Left kidney (tissue), 2 donors: ENCODE measurements around the gene SIT1. TPM values are rescaled to one million over a fixed set of nuclear protein-coding genes. Genes with fewer than 3 reads are reported as not detected.

ENCODE experiments used
- DNase-seq: peaks from one replicate; pipeline ENCODE4 v3.0.0-alpha.2; 2013
- polyA plus RNA-seq: library from polyadenylated mRNA; unstranded; fragments of 120-200 nt; gene quantifications from one replicate; pipeline ENCODE4 v1.2.1, GENCODE V29; 2013; ENCODE audit not compliant: insufficient read length

Gene SIT1
- polyA plus RNA-seq, 1 donor: 0.32 TPM

DNA sequence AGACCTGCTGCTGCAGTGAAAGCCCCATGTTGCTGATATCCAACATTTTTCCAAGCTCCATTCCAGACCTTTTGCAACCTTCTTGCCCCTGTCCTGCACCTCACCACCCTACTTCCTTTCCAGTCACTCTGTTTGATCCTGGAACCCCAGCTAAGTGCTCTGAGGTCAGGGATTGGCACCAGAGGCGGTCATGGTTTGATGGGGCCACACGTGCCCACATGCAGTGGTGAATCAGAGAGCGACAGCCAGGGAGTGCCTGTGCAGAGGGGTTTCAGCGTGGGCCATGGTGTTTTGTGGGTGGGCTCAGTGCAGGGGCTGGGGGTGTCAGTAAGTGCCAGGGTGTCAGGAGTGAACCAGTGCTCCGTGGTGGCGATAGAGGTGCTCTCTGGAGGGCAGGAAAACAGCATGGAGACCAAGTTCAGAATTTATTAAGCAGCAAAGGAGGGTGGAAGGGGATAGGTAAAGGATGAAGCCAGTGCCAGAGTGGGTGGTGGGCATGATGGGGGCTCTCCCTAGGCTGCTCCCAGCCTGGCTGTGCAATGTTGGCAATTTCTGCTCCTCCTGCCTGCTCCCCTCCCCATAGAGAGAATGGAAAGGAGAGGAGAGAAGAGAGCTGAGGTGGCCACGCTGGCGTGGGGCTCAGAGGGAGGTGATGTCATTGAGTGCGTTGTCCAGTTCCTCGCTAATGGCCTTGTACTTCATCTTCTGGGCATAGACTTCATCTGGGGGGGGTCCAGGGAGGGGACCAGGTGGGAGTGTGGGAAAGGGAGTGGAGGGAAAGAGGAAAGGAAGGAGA lies 32.0 kb upstream of the SIT1 start:
- DNase-seq: no peak

DNA sequence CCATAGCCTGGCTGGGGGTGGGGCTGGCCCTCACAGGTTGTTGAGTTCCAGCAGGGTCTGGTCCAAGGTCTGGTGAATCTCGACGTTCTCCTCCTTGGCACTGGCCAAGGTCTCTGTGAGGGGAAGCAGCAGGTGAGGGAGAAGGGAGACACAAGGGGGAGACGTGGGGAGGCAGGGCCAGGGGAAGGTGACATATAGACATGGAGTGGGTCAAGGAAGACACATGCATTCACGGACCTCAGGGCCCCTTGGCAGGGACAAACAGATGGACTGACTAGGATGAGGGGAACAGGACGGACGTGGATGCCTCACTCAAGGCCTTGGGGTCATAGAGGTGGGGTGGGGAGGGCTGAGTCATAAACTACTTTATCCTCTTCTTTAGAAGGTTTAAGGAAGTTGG lies 31.3 kb upstream of the SIT1 start:
- no peak for DNase-seq

DNA sequence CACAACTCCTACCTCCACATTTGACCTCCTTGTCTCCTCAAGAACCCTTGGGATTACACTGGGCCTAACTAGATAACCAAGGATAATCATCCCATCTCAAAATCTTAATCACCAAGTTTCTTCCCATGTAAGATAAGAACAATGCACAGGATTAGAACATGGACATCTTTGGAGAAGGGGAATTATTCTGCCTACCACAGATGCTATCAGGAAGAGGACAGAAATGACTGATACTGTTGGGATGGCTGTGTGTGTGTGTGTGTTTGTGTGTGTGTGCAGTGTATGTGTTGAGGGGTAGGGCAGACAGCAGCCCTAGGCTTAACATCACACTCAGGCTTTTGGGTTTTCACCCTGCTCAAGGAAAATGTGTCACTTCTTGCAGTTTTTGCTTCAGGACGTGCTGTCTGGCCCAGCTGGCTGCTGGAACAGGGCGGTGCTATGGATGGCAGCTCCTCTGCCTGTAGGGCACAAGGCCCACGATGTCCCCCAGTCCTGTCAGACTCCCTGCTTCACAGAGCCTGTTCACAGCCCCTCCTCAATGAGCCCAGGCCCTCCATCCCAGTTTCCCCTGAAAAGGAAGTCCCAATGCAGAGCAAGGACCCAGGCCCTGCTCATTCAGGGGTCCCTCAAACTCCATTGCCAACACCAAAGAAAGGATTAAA lies 30.7 kb upstream of the SIT1 start:
- DNase-seq: no peak

DNA sequence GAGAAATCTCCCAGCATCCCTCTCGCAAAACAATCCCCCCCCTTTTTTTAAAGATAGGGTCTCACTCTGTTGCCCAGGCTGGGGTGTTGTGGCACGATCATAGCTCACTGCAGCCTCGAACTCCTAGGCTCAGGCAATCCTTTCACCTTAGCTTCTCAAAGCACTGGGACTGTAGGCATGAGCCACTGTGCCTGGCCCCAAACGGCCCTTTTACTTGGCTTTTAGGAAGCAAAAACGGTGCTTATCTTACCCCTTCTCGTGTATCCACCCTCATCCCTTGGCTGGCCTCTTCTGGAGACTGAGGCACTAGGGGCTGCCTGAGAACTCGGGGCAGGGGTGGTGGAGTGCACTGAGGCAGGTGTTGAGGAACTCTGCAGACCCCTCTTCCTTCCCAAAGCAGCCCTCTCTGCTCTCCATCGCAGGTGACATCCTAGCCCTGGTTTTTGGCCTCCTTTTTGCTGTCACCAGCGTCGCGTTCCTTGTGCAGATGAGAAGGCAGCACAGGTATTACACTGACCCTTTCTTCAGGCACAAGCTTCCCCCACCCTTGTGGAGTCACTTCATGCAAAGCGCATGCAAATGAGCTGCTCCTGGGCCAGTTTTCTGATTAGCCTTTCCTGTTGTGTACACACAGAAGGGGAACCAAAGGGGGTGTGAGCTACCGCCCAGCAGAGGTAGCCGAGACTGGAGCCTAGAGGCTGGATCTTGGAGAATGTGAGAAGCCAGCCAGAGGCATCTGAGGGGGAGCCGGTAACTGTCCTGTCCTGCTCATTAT lies 29.8 kb upstream of the SIT1 start:
- no peak for DNase-seq

DNA sequence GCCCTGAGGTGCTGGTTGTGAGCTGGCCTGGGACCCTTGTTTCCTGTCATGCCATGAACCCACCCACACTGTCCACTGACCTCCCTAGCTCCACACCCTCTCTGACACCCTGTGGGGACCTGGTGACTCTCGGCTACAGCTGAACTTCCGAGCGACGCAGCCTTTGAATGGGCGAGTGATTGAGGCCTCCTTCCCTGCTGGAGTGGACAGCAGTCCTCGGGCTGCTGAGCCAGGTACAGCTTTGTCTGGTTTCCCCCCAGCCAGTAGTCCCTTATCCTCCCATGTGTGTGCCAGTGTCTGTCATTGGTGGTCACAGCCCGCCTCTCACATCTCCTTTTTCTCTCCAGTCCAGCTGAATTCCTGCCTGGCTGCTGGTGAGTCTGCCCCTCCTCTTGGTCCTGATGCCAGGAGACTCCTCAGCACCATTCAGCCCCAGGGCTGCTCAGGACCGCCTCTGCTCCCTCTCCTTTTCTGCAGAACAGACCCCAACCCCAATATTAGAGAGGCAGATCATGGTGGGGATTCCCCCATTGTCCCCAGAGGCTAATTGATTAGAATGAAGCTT lies 29.1 kb upstream of the SIT1 start:
- no peak for DNase-seq

DNA sequence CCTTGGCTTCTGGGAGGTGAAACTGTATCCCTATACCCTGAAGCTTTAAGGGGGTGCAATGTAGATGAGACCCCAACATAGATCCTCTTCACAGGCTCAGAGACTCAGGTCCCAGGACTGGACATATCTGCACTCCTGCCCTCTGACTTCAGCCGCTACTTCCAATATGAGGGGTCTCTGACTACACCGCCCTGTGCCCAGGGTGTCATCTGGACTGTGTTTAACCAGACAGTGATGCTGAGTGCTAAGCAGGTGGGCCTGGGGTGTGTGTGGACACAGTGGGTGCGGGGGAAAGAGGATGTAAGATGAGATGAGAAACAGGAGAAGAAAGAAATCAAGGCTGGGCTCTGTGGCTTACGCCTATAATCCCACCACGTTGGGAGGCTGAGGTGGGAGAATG lies 28.4 kb upstream of the SIT1 start:
- DNase-seq: no peak

DNA sequence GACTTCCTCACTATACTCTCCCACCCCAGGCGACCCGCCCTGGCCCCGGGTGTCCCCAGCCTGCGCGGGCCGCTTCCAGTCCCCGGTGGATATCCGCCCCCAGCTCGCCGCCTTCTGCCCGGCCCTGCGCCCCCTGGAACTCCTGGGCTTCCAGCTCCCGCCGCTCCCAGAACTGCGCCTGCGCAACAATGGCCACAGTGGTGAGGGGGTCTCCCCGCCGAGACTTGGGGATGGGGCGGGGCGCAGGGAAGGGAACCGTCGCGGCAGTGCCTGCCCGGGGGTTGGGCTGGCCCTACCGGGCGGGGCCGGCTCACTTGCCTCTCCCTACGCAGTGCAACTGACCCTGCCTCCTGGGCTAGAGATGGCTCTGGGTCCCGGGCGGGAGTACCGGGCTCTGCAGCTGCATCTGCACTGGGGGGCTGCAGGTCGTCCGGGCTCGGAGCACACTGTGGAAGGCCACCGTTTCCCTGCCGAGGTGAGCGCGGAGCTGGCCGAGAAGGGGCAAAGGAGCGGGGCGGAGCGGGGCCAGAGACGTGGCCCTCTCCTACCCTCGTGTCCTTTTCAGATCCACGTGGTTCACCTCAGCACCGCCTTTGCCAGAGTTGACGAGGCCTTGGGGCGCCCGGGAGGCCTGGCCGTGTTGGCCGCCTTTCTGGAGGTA lies 25.1 kb upstream of the SIT1 start:
- peak; percentile 82 for DNase-seq

DNA sequence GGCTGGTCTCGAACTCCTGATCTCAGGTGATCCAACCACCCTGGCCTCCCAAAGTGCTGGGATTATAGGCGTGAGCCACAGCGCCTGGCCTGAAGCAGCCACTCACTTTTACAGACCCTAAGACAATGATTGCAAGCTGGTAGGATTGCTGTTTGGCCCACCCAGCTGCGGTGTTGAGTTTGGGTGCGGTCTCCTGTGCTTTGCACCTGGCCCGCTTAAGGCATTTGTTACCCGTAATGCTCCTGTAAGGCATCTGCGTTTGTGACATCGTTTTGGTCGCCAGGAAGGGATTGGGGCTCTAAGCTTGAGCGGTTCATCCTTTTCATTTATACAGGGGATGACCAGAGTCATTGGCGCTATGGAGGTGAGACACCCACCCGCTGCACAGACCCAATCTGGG lies 24.5 kb upstream of the SIT1 start:
- no peak for DNase-seq

DNA sequence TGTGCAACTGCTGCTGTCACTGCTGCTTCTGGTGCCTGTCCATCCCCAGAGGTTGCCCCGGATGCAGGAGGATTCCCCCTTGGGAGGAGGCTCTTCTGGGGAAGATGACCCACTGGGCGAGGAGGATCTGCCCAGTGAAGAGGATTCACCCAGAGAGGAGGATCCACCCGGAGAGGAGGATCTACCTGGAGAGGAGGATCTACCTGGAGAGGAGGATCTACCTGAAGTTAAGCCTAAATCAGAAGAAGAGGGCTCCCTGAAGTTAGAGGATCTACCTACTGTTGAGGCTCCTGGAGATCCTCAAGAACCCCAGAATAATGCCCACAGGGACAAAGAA lies 23.3 kb upstream of the SIT1 start:
- DNase-seq: no peak

DNA sequence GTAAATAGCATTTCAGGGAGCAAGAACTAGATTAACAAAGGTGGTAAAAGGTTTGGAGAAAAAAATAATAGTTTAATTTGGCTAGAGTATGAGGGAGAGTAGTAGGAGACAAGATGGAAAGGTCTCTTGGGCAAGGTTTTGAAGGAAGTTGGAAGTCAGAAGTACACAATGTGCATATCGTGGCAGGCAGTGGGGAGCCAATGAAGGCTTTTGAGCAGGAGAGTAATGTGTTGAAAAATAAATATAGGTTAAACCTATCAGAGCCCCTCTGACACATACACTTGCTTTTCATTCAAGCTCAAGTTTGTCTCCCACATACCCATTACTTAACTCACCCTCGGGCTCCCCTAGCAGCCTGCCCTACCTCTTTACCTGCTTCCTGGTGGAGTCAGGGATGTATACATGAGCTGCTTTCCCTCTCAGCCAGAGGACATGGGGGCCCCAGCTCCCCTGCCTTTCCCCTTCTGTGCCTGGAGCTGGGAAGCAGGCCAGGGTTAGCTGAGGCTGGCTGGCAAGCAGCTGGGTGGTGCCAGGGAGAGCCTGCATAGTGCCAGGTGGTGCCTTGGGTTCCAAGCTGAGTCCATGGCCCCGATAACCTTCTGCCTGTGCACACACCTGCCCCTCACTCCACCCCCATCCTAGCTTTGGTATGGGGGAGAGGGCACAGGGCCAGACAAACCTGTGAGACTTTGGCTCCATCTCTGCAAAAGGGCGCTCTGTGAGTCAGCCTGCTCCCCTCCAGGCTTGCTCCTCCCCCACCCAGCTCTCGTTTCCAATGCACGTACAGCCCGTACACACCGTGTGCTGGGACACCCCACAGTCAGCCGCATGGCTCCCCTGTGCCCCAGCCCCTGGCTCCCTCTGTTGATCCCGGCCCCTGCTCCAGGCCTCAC lies 22.6 kb upstream of the SIT1 start, which contains the start of gene CA9:
CA9 (plus strand) TSS at position 797 of the 893 bp plus-strand sequence; CDS start at position 829, 32 bp downstream.
- DNase-seq: no peak

DNA sequence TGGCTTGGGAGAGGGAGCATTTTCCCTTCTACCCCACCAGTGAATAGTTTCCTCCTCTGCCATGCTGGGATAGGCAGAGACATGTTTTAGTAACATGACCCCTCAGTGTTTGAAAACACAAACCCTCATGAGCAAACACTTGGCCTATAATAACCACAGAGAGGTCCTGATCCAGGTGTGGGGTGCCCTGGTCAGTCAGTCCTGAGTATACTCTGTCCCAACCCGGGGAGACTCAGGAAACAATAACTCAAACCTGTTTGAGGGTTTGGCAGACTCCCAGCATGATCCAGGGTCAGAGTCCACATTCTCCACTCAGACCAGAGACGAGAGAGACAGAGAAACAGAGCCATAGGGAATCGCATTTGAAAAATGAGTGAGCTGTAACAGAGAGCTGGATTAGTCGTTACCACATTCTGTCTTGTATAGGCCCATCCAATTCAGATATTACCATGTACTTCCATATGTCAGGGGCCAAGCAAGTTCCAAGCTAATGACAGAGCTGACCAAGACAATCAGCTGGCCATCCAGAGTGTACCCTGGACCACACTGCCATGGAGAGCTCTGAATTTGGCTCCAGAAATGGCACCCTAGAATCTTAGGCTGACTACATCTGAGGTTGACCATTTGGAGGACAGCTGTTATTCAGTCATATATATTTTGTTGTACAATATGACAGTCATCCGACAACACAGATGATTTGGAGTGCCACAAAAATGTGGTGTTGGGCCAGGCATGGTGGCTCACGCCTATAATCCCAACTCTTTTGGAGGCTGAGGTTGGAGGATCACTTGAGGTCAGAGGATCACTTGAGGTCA lies 18.8 kb upstream of the SIT1 start:
- no peak for DNase-seq

DNA sequence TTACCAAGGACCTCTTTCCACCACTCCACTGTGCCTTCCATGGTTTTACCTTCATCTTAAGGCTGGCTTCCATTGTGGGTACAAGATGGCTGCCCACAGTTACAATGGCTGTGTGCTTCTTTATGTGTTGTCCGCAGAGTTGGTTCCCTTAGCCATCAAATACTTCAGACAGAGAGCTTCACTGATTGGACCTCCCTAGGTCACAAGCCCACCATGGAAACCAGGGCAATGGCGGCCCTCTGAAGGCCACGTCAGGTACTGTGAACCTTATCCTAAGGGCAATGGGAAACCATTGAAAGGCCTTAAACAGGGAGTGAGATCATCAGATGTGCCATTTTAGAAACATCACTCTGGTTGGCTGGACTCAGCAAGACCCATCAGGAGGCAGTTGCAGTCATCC lies 17.2 kb upstream of the SIT1 start:
- DNase-seq: no peak

DNA sequence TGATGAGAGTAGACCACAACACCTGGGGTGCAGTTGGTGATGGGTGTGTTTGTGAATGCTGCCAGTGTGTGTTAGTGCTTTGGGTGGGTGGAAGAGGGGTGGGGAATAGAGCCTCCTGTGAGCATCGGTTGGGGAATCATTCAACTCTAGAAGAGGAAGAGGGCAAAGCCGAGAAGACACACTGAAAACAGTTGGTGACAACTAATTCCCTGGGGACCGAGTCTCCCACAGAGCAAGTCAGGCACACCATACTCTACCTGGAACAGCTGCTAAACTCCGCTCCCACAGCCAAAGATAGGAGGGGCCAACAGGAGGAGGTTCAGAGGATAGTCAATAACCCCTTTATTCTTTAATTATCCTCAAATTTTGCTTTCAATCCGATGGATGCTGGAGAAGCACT lies 15.8 kb upstream of the SIT1 start:
- DNase-seq: no peak

DNA sequence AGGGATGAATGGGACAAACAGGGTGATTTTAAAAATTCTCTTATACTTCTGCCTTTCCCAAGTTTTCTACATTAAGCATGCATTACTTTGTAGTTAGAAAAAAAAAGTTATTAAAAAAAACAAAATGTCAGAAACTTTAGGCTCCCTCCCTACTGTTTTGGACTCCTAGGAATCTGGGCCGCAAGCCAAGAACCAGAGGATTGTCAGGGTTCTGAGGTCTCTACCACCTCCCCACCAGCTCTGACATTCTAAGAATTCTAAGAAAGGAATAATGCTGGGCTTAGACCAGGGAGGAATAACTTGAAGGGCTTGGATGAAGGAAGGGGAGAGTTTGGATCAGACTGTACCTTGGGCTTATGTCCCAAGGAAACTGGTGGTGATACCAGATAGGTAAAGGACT lies 15.3 kb upstream of the SIT1 start:
- no peak for DNase-seq

DNA sequence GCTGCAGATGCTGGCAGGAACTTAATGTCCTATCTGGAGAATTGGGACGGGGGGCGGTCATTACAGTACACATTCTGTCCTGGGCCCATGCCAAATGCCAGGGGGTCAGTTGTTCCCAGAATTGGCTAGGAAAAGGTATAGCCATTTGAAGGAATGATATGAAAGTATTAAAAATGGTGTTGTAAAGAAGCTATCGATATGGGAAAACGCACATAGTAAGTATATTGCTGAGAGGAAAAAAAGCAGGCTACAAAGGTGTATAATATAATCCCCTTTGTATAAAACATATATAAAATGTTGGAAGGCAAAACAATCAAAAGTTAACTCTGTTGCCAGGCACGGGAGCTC lies 14.7 kb upstream of the SIT1 start:
- no peak for DNase-seq

DNA sequence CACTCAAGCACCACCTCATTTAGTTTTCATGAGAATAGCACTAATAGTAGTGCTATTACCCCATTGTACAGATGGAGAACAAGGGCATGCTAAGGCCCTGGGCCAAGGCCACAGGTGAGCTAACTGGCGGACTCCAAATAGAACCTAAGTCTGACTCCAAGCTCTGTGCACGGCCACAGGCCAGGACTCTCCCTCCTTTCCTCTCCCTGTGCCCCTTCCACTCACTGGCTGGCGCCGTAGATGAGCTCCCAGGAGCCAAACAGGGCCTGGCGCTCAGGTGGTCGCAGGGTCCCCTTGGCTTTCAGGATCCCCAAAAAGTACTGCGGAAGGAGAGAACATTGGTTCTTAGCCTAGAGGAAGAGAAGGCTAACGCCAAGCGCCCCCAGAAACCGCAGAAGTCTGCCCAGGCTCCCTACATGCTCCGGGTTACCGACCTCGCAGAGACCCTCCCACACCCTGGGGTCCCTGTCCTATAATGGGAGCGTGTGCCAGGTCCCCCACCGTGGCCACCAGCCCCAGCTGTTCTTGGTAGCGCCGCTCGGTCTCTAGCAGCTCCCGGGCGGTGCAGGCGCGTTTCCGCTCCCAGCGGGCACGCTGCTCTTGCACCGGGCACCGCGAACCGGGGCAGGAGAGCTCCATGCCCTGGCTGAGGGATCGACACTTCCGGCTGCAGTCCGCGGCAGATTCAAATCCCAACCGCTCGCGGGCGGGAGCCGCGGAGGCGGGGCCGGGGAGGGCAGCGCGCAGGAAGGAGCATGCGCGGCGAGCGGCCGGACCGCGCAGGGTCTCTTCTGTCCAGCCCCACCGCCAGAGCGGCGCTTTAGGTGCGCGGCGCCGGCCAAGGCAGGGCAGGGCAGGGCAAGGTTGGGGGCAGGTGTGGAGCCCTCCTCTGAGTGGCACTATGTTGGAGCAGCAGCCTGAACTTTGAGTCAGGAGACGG lies 14.1 kb upstream of the SIT1 start, which contains the start of gene ARHGEF39:
ARHGEF39 (minus strand) TSS at position 665 of the 940 bp plus-strand sequence; CDS start at position 639, 26 bp downstream.
- peak; percentile 83 for DNase-seq

DNA sequence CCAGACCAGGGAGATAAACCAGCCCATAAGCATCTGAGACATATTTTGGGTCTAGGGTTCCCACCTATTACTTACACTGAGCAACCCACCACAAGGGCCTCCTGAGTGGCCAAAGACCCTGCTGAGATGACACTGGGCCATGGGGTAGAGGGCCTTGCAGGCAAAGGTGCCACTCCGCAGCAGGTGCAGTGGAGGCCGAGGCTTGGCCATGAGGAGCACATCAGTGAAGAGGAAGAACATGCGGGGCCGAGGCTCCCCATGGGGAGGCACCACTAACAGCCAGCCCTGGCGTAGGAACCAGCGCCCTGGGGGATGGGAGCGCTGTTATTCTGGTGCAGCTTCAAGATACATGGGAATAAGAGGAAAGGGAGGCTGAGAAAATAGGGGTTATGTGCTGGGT lies 11.7 kb upstream of the SIT1 start:
- DNase-seq: no peak

DNA sequence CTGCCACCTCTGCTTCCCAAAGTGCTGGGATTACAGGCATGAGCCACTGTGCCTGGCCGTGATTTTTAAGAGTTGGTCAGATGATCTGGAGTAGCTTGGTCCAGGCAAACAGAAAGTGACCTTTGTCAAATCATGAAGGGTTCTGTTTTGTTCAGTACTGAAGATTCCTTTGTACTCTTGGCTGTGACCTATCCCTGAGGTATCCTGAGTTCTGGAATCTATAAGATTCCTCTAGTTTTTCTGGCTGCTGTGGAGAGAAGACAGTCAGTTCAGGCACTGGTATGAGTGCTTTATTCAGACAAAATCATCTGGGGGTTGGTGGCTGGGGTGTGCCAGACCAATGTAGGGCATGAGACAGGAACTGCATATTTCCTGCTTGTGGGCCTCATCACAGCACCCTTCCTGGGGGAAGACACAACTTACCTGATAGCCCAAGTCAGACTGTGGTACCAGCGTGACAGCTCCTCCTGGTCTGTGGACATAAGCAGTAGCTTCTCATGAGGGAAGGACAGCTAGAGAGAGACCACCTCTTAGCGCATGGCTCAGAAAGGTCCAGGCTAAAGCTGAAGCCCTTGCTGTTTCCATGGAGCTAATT lies 11.1 kb upstream of the SIT1 start:
- no peak for DNase-seq

DNA sequence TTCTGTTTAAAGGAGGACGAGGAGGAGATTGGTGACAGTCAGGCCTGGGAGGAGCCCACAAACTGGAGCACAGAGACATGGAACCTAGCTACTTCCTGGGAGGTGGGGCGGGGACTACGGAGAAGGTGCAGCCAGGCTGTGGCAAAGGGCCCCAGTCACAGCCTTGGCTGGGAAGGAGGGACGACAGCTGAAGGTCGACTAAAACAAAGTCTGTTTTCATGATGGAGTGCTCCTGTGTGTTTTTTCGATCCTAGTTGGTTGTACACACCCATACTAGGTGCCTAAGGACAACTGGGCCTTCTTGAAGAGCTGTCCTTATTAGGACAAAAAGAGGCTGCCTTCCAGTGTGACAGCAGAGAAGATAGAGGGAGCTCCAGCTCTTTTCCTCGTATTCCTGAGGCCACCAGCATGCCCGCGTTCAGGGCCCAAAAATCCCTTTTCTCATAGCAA lies 10.3 kb upstream of the SIT1 start:
- no peak for DNase-seq
